Measurements from ENCODE around the gene BASP1. TPM values are rescaled to one million over a fixed set of nuclear protein-coding genes. Genes with fewer than 3 reads are reported as not detected.
"Not testable (repeated sequence)": the region's sequence is repeated elsewhere in the genome, so short reads cannot be mapped to it uniquely, and the experiment has no call there.

The BASP1 gene
- total and polyA plus RNA-seq, 2 donors from 2014 or later = 5.1 to 12.5 TPM

DNA sequence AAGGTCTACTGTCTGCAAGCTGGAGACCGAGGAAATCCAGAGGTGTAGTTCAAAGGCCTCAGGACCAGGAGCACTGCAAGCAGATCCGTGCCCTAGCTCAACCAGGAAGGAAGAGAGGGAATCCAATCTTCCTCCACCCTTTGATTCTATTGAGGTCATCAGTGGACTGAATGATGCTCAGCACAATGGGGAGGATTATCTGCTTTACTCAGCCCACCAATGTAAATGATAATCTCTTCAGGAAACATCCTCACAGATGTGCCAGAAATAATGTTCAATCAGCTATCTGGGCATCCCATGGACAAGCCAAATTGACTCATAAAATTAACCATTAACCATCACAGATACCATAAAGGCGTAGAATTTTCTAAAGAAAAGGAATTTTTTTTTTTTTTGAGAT is 92.0 kb downstream of the BASP1 start:
- DNase-seq (no peak), FAIRE-seq (no peak)
- Histone ChIP-seq H3K36me3 (ENCODE audit: control insufficient read depth in 2 of 3, insufficient read depth in 3 of 3, low read length in 3 of 3) (no peaks in the 10 kb centered on the region), H3K4me3 (ENCODE audit: low read length in 3 of 3) (no peak overlapping the region), H3K9ac (ENCODE audit: low read length in 3 of 3) (no peak overlapping the region), H3K4me1 (ENCODE audit: control insufficient read depth in 2 of 3, insufficient read depth in 2 of 3, low read depth in 1 of 3, low read length in 3 of 3) (no peaks in the 10 kb centered on the region), H3K27ac (ENCODE audit: low read depth in 2 of 2, low read length in 2 of 2) (no peak overlapping the region), H3K9me3 (ENCODE audit: control insufficient read depth in 2 of 3, insufficient read depth in 1 of 3, low read length in 3 of 3) (no peaks in the 10 kb centered on the region), H3K27me3 (ENCODE audit: control insufficient read depth, insufficient read depth, low read length) (no peaks in the 10 kb centered on the region)
- TF ChIP-seq, protein P1, sequence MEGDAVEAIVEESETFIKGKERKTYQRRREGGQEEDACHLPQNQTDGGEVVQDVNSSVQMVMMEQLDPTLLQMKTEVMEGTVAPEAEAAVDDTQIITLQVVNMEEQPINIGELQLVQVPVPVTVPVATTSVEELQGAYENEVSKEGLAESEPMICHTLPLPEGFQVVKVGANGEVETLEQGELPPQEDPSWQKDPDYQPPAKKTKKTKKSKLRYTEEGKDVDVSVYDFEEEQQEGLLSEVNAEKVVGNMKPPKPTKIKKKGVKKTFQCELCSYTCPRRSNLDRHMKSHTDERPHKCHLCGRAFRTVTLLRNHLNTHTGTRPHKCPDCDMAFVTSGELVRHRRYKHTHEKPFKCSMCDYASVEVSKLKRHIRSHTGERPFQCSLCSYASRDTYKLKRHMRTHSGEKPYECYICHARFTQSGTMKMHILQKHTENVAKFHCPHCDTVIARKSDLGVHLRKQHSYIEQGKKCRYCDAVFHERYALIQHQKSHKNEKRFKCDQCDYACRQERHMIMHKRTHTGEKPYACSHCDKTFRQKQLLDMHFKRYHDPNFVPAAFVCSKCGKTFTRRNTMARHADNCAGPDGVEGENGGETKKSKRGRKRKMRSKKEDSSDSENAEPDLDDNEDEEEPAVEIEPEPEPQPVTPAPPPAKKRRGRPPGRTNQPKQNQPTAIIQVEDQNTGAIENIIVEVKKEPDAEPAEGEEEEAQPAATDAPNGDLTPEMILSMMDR (IDR thresholded peaks at IDR 0.05; ENCODE audit: borderline replicate concordance, extremely low read depth, insufficient read depth) = no peak
- intact Hi-C loops (cut with DNase I) = no loop called here

DNA sequence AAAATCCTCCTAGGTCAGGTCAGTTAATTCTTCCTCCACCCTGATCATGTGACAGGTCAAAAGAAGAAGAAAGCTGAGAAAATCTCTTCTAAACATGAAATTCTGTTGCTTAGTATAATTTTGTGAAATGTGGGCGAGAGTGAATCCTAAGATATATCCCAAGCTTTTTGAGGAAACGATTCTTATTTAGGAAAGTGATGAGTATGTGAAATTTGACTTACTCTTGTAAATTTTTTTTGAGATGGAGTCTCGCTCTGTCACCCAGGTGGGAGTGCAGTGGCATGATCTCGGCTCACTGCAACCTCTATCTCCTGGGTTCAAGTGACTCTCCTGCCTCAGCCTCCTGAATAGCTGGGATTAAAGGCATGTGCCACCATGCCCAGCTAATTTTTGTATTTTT is 93.1 kb downstream of the BASP1 start:
- H3K27me3 ChIP-seq (ENCODE audit: control insufficient read depth, insufficient read depth, low read length); H3K27ac ChIP-seq (ENCODE audit: low read depth in 2 of 2, low read length in 2 of 2); H3K9ac ChIP-seq (ENCODE audit: low read length in 3 of 3); H3K36me3 ChIP-seq (ENCODE audit: control insufficient read depth in 2 of 3, insufficient read depth in 3 of 3, low read length in 3 of 3); H3K4me1 ChIP-seq (ENCODE audit: control insufficient read depth in 2 of 3, insufficient read depth in 2 of 3, low read depth in 1 of 3, low read length in 3 of 3); H3K9me3 ChIP-seq (ENCODE audit: control insufficient read depth in 2 of 3, insufficient read depth in 1 of 3, low read length in 3 of 3); H3K4me3 ChIP-seq (ENCODE audit: low read length in 3 of 3); DNase-seq; intact Hi-C loops (cut with DNase I); FAIRE-seq: not testable (repeated sequence)

DNA sequence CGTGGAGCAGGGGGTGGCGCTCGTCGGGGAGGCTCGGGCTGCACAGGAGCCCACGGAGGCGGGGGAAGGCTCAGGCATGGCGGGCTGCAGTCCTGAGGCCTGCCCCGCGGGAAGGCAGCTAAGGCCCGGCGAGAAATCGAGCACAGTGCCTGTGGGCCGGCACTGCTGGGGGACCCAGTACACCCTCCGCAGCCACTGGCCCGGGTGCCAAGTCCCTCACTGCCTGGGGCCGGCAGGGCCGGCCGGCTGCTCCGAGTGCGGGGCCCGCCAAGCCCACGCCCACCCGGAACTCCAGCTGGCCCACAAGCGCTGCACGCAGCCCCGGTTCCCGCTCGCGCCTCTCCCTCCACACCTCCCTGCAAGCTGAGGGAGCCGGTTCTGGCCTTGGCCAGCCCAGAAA is 94.4 kb downstream of the BASP1 start:
- not testable (repeated sequence) for FAIRE-seq; H3K36me3 ChIP-seq (ENCODE audit: control insufficient read depth in 2 of 3, insufficient read depth in 3 of 3, low read length in 3 of 3)

DNA sequence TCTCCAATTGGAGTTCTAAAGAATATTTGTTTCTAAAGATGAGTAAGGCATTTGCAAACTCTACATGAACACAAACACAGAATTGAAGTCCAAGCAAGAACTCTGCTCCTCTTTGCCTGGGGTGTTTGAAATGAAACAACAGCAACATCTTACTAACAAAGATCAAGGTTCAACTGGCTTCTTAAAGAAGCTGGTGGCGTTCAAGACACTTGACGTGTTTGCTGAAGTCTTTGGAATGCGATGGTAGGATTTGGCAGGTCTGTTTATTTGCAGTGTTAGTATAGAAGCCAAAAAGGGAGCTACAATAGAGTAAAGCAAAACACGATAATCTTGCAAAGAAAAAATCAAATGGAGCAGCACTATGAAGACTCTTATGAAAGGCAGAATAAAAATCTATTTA is 94.9 kb downstream of the BASP1 start:
- Histone ChIP-seq H3K4me1 (ENCODE audit: control insufficient read depth in 2 of 3, insufficient read depth in 2 of 3, low read depth in 1 of 3, low read length in 3 of 3) (no peaks in the 10 kb centered on the region), H3K4me3 (ENCODE audit: low read length in 3 of 3) (no peak overlapping the region), H3K27me3 (ENCODE audit: control insufficient read depth, insufficient read depth, low read length) (no peaks in the 10 kb centered on the region), H3K27ac (ENCODE audit: low read depth in 2 of 2, low read length in 2 of 2) (no peak overlapping the region), H3K9ac (ENCODE audit: low read length in 3 of 3) (no peak overlapping the region), H3K36me3 (ENCODE audit: control insufficient read depth in 2 of 3, insufficient read depth in 3 of 3, low read length in 3 of 3) (no peaks in the 10 kb centered on the region), H3K9me3 (ENCODE audit: control insufficient read depth in 2 of 3, insufficient read depth in 1 of 3, low read length in 3 of 3) (no peaks in the 10 kb centered on the region)
- intact Hi-C loops (cut with DNase I) = no loop called here
- DNase-seq (no peak), FAIRE-seq (no peak)
- TF ChIP-seq, protein P1 (IDR thresholded peaks at IDR 0.05; ENCODE audit: borderline replicate concordance, extremely low read depth, insufficient read depth) = no peak

More for the DNA sequence above, 94.4 kb downstream of the BASP1 start:
- DNase-seq; H3K9me3 ChIP-seq (ENCODE audit: control insufficient read depth in 2 of 3, insufficient read depth in 1 of 3, low read length in 3 of 3); H3K9ac ChIP-seq (ENCODE audit: low read length in 3 of 3); H3K4me3 ChIP-seq (ENCODE audit: low read length in 3 of 3); H3K27ac ChIP-seq (ENCODE audit: low read depth in 2 of 2, low read length in 2 of 2); H3K4me1 ChIP-seq (ENCODE audit: control insufficient read depth in 2 of 3, insufficient read depth in 2 of 3, low read depth in 1 of 3, low read length in 3 of 3); intact Hi-C loops (cut with DNase I); H3K27me3 ChIP-seq (ENCODE audit: control insufficient read depth, insufficient read depth, low read length): not testable (repeated sequence)

Data from kidney (tissue), 14 donors.